Mammary epithelial cell (primary cell): ENCODE data around the gene SLIT3.

Experiments used
- EZH2 ChIP-seq: IDR thresholded peaks from 2 replicates; pipeline ENCODE4 v1.6.1; 2012; ENCODE audit warnings: low read length, inconsistent platforms, borderline replicate concordance
- TF ChIP-seq, protein P1 (sequence below), 2 donors: IDR thresholded peaks in 1 of 2; conservative IDR thresholded peaks in 1 of 2; 2 replicates each; pipeline ENCODE4 v1.5.1; 2011 to 2012; ENCODE audit warnings: inconsistent platforms in 2 of 2, low read length in 2 of 2, mild to moderate bottlenecking in 2 of 2, control low read depth in 1 of 2, low read depth in 1 of 2; ENCODE audit not compliant: insufficient read depth in 1 of 2; ENCODE audit errors: extremely low read depth in 1 of 2

DNA sequence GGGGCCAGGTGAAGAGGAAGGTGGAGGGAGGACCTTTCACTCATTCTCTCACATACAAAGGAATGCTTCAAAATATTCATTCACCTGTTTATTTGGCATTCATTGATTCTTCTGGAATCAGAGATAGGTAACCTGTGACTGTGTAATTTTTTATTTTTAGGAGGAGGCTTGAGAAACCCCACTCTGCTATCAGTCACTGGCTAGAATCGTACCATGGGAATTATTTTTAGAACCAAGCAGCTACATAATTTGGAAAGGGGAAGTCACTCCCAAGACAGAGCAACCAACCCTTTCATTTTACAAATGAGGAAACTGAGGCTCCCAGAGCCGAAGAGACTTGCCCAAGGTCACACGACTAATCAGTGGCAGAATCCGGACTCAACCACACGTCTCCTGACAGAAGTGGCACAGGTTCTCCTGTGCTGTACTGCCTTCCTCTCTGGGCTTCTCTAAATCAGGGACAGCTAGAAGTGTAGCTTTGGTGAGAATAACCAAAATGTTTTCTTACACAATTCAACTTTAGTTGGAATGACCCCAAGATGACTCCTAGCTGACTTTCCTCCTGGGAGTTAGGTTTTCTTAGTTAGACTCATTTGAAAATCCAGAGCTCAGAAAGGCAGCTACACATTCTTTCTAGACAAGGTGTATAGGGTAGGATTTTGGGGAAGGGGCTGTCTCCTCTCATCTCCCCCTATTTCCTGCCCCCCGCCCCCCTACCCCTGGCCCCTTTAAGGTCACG, 457.5 kb downstream of the SLIT3 start:
- TF ChIP-seq EZH2 = no peak
- TF ChIP-seq, protein P1, sequence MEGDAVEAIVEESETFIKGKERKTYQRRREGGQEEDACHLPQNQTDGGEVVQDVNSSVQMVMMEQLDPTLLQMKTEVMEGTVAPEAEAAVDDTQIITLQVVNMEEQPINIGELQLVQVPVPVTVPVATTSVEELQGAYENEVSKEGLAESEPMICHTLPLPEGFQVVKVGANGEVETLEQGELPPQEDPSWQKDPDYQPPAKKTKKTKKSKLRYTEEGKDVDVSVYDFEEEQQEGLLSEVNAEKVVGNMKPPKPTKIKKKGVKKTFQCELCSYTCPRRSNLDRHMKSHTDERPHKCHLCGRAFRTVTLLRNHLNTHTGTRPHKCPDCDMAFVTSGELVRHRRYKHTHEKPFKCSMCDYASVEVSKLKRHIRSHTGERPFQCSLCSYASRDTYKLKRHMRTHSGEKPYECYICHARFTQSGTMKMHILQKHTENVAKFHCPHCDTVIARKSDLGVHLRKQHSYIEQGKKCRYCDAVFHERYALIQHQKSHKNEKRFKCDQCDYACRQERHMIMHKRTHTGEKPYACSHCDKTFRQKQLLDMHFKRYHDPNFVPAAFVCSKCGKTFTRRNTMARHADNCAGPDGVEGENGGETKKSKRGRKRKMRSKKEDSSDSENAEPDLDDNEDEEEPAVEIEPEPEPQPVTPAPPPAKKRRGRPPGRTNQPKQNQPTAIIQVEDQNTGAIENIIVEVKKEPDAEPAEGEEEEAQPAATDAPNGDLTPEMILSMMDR (conservative IDR thresholded peaks at IDR 0.05 in 1 of 2, IDR thresholded peaks at IDR 0.05 in 1 of 2; ENCODE audit: extremely low read depth in 1 of 2, insufficient read depth in 1 of 2, low read depth in 1 of 2, low read length in 2 of 2) = no peak
